Adrenal gland (tissue), 12 donors: ENCODE results near the gene AIF1. TPM values are rescaled to one million over a fixed set of nuclear protein-coding genes. Genes with fewer than 3 reads are reported as not detected.
A peak's percentile ranks its signal among the peaks of the same experiment; 100 is the strongest.

Source experiments
- DNase-seq, 7 donors: peaks; one replicate each; pipeline ENCODE4 v3.0.0-alpha.2; 2019 to 2020
- H3K27ac ChIP-seq, 5 donors: fragments of 200-600 bp; sonication (generic) in 4 of 5; 1 replicate in 3 of 5; 2 replicates in 2 of 5; pipeline versions ENCODE4 v1.5.1 to v1.8.0; 2016 to 2020; ENCODE audit warnings: mild to moderate bottlenecking in 1 of 5
- H3K27me3 ChIP-seq: fragments of 200-600 bp; 2 replicates; pipeline ENCODE4 v1.8.0; 2021
- H3K36me3 ChIP-seq, 2 donors: fragments of 200-600 bp; replicated peaks in 1 of 2; 1 replicate in 1 of 2; 2 replicates in 1 of 2; pipeline versions ENCODE4 v1.5.1 to v1.8.0; 2018 to 2022
- H3K4me1 ChIP-seq, 2 donors: fragments of 200-600 bp; replicated peaks in 1 of 2; 1 replicate in 1 of 2; 2 replicates in 1 of 2; pipeline versions ENCODE4 v1.5.1 to v1.8.0; 2018 to 2021
- H3K4me3 ChIP-seq, 4 donors: fragments of 200-600 bp; sonication (generic) in 3 of 4; one replicate each; pipeline ENCODE4 v1.5.1; 2016 to 2018
- H3K9me3 ChIP-seq, 3 donors: fragments of 200-600 bp; sonication (generic) in 1 of 3; replicated peaks in 1 of 3; 1 replicate in 2 of 3; 2 replicates in 1 of 3; pipeline versions ENCODE4 v1.5.1 to v1.8.0; 2016 to 2021
- POLR2A ChIP-seq, 2 donors: fragments of 450-650 bp; IDR thresholded peaks; one replicate each; pipeline ENCODE4 v1.6.1; 2017; ENCODE audit warnings: antibody characterized with exemption in 2 of 2, mild to moderate bottlenecking in 2 of 2, moderate library complexity in 1 of 2
- WGBS, 4 donors: extraction: QIAGEN DNeasy Blood & Tissue Kit in 2 of 4; methylation state at CpG; one replicate each; pipeline versions ENCODE4 v1.1.5 to v1.1.7; 2013 to 2017; 5-methylcytosine and 5-hydroxymethylcytosine counted together
- intact Hi-C, 2 donors: fragments of 100-400 bp; cut with DNase I; formaldehyde crosslinking; loops; one replicate each; pipeline versions ENCODE4 v1.14.1 to v1.15.0; 2022 to 2023
- polyA plus RNA-seq, 3 donors: library from polyadenylated mRNA; stranded (reverse); fragments of 200-250 nt in 2 of 3; fragments of 350-450 nt in 1 of 3; fragmentation: Illumina TruSeq in 1 of 3; extraction: RNeasy Lipid Tissue Mini Kit (QIAGEN cat#74804) in 1 of 3; gene quantifications; one replicate each; pipeline ENCODE4 v1.2.3, GENCODE V29; 2013 to 2014
- total RNA-seq, 9 donors: library from RNA; depleted of rRNA in 4 of 9; stranded (reverse); fragments of >200 nt in 4 of 9; fragments of 120-200 nt in 1 of 9; fragmentation: NEBNext Ultra II Directional in 1 of 9; extraction: Animal tissue kit (Norgen Biotek cat#: 25700) in 1 of 9; gene quantifications; one replicate each; pipeline versions ENCODE4 v1.1.0 to v1.2.4, GENCODE V29; 2013 to 2023
- TF ChIP-seq, protein P1 (sequence below), 6 experiments: fragments of 450-650 bp in 4 of 6; fragments of 200-600 bp in 2 of 6; sonication (generic) in 1 of 6; IDR thresholded peaks; 1 replicate in 5 of 6; 2 replicates in 1 of 6; pipeline versions ENCODE4 v1.5.1 to v1.8.0; 2016 to 2021; ENCODE audit warnings: antibody characterized with exemption in 6 of 6, mild to moderate bottlenecking in 2 of 6, moderate library complexity in 1 of 6
- donor health status: healthy with polysubstance abuse.
- donor health status: Bipolar disorder and iron deficiency.
- donor health status: DM: yes; HTN: yes; CAD: no.
- donor health status: DM: no; HTN: no; CAD: no.
- donor health status: DM: no; HTN: no; CAD: no.
- donor health status: DM: yes; HTN: yes; CAD: no.

AIF1 gene
- total and polyA plus RNA-seq, 12 donors: 15.3 to 104 (median 66.3) TPM

DNA sequence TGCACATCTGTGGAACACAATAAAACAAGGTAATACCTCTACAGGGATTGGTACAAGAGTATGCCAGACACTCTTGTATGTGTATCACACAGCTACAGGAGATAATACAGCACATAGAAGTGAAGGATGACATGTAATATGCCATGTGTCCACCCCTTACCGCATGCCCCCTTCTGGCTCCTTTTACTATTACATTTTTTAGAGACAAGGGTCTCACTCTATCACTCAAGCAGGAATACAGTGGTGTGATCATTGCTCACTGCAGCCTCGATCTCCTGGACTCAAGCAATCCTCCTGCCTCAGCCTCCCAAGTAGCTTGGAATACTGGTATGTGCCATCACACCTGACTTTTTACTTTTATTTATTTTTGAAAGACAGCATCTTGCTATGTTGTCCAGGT is 18.0 kb upstream of the AIF1 start:
- no peak for DNase-seq
- intact Hi-C loops: loop anchor here (5.0 to 10.0 kb wide), 2 partner anchors 50 to 102 kb away; partner anchors contain the start of genes ATP6V1G2 (in 1 of the 2), MICB (in 1 of the 2) and NFKBIL1 (in 1 of the 2)
- WGBS, 4 donors: 22 to 25% (median 25%) methylated on average over 2 of the region's 2 CpGs
- Histone ChIP-seq H3K36me3 (no peaks in the 10 kb centered on the region), H3K4me1 (no peaks in the 10 kb centered on the region), H3K27me3 (no peaks in the 10 kb centered on the region), H3K4me3 (no peak overlapping the region), H3K9me3 (no peaks in the 10 kb centered on the region), H3K27ac (no peak overlapping the region)
- TF ChIP-seq, protein P1, sequence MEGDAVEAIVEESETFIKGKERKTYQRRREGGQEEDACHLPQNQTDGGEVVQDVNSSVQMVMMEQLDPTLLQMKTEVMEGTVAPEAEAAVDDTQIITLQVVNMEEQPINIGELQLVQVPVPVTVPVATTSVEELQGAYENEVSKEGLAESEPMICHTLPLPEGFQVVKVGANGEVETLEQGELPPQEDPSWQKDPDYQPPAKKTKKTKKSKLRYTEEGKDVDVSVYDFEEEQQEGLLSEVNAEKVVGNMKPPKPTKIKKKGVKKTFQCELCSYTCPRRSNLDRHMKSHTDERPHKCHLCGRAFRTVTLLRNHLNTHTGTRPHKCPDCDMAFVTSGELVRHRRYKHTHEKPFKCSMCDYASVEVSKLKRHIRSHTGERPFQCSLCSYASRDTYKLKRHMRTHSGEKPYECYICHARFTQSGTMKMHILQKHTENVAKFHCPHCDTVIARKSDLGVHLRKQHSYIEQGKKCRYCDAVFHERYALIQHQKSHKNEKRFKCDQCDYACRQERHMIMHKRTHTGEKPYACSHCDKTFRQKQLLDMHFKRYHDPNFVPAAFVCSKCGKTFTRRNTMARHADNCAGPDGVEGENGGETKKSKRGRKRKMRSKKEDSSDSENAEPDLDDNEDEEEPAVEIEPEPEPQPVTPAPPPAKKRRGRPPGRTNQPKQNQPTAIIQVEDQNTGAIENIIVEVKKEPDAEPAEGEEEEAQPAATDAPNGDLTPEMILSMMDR (IDR thresholded peaks at IDR 0.05): peak in 5 of 6 experiments; percentile 16 to 53 (median 38)
- TF ChIP-seq POLR2A (IDR thresholded peaks at IDR 0.05): no peak

DNA sequence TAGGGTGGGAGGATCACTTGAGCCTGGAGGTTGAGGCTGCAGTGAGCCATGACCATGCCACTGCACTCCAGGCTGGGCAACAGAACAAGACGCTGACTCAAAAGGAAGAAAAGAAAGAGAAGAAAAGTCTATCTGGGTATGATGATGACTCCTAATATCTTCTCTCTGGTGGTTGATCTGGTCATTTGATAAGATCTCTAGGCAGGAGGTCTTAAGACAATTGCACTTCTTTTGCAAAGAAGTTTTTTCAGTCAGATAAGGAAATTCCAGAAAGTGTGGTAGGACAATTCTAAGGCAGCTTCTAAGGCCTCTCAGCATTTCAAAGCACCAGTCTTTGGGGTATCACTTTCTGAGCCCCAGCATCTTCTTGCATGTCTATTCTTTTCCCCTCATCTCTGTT is 7.7 kb upstream of the AIF1 start:
- TF ChIP-seq, protein P1 (IDR thresholded peaks at IDR 0.05): no peak
- TF ChIP-seq POLR2A (IDR thresholded peaks at IDR 0.05): no peak
- H3K36me3 ChIP-seq: no peaks in the 10 kb centered on the region
- no peak for DNase-seq
- H3K4me3 ChIP-seq: no peak overlapping the region
- intact Hi-C loops: no loop called here
- H3K4me1 ChIP-seq: no peaks in the 10 kb centered on the region
- no peak overlapping the region for H3K27ac ChIP-seq
- 80 to 100% (median 85%) methylated on average over 1 of the region's 1 CpG for WGBS, 4 donors
- H3K27me3 ChIP-seq: no peaks in the 10 kb centered on the region
- no peaks in the 10 kb centered on the region for H3K9me3 ChIP-seq

DNA sequence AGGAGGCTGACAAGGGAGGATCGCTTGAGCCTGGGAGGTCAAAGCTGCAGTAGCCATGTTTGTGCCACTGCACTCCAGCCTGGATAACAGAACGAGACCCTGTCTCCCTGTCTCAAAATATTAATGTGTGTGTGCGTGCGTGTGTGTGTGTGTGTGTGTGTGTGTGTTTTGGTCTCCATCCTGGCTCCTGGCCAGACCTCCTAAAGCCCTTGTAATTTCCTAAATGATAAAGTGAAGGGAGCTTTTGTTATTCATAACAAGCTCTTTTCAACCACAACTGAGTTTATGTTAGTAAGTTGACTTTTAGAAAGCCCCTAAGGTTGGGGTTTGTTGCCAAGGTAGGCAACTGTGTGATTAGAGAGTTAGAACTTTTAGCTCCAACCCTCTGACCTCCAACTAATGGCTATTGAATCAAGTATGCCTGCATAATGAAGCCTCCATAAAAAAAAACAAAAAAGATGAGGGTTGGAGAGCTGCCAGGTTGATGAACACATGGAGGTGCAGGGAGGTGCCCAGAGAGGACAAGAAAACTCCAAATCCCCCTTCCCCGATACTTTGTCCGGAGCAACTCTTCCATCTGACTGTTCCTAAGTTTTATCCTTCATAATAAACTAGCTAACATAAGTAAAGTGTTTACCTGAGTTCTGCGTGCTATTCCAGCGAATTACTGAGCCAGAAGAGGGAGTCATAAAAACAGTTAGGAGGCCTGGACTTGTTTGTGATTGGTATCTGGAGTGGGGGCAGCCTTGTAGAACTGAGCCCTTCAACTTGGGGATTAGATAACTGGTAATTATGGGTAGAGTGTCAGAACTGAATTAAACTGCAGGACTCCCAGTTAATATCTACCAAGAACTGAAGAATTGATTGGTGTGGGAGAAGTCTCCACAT is 5.3 kb upstream of the AIF1 start:
- intact Hi-C loops: no loop called here
- Histone ChIP-seq H3K9me3 (no peaks in the 10 kb centered on the region), H3K36me3 (no peaks in the 10 kb centered on the region), H3K4me1 (no peaks in the 10 kb centered on the region), H3K27ac (no peak overlapping the region), H3K4me3 (no peak overlapping the region), H3K27me3 (no peaks in the 10 kb centered on the region)
- TF ChIP-seq POLR2A (IDR thresholded peaks at IDR 0.05): no peak
- TF ChIP-seq, protein P1 (IDR thresholded peaks at IDR 0.05): no peak
- 53 to 77% (median 74%) methylated on average over 8 of the region's 8 CpGs for WGBS, 4 donors
- no peak for DNase-seq

DNA sequence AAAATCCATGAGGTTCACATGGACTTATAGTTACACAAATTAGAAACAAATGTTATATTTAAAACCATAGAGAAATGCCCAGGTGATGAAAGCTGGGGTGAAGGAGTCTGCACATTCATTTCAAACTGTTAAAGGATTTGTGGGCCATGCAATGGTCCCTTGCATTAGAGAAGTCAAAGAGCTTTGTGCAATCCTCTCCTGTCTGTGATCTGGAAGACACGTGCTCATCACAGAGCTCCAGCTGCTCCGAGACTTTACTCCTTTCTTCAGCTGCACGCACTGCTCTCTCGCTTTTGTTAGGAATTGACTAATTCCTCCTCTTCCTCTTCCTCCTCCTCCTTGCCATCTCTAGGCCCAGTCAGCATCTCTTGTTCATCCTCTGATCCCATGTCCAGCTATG is 4.1 kb upstream of the AIF1 start:
- Histone ChIP-seq H3K9me3 (no peaks in the 10 kb centered on the region), H3K4me1 (no peaks in the 10 kb centered on the region), H3K4me3 (no peak overlapping the region), H3K27me3 (no peaks in the 10 kb centered on the region), H3K36me3 (no peaks in the 10 kb centered on the region), H3K27ac (no peak overlapping the region)
- intact Hi-C loops: no loop called here
- TF ChIP-seq, protein P1 (IDR thresholded peaks at IDR 0.05): no peak
- TF ChIP-seq POLR2A (IDR thresholded peaks at IDR 0.05): no peak
- DNase-seq: no peak
- 65 to 76% (median 72%) methylated on average over 4 of the region's 4 CpGs for WGBS, 4 donors
